Tibial nerve (tissue), 3 donors: ENCODE measurements around the gene TLX1.

Experiments
- POLR2A ChIP-seq, 2 donors: fragments of 450-650 bp; IDR thresholded peaks; one replicate each; pipeline ENCODE4 v1.6.1; 2017; ENCODE audit warnings: antibody characterized with exemption in 2 of 2, mild to moderate bottlenecking in 2 of 2, moderate library complexity in 2 of 2
- TF ChIP-seq, protein P1 (sequence below), 5 experiments: fragments of 200-600 bp in 3 of 5; fragments of 450-650 bp in 2 of 5; sonication (generic) in 3 of 5; IDR thresholded peaks; one replicate each; pipeline ENCODE4 v1.5.1; 2016 to 2019; ENCODE audit warnings: antibody characterized with exemption in 5 of 5, mild to moderate bottlenecking in 3 of 5, moderate library complexity in 2 of 5

DNA sequence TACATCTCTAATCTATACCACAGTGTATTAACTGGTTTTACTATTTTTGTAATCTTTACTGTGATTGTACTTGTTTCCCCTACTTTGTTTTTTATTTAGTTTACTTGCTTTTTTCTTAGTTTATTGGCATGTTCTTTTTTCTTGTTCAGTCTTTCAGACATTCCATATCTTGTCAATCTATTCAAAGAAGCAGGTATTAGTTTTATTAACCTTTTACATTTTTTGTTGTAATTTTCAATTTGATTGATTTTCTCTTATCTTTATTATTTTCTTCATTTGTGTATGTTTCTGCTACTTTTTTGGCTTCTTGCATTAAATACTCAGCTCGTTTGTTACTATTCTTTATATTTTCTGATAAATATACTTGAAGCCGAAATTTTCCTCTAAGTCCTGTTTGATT is 41.6 kb downstream of the TLX1 start:
- TF ChIP-seq, protein P1, sequence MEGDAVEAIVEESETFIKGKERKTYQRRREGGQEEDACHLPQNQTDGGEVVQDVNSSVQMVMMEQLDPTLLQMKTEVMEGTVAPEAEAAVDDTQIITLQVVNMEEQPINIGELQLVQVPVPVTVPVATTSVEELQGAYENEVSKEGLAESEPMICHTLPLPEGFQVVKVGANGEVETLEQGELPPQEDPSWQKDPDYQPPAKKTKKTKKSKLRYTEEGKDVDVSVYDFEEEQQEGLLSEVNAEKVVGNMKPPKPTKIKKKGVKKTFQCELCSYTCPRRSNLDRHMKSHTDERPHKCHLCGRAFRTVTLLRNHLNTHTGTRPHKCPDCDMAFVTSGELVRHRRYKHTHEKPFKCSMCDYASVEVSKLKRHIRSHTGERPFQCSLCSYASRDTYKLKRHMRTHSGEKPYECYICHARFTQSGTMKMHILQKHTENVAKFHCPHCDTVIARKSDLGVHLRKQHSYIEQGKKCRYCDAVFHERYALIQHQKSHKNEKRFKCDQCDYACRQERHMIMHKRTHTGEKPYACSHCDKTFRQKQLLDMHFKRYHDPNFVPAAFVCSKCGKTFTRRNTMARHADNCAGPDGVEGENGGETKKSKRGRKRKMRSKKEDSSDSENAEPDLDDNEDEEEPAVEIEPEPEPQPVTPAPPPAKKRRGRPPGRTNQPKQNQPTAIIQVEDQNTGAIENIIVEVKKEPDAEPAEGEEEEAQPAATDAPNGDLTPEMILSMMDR (IDR thresholded peaks at IDR 0.05), result no peak
- TF ChIP-seq POLR2A (IDR thresholded peaks at IDR 0.05), result no peak
